MCF 10A (cell line): Measurements from ENCODE around the gene ANKRD60. TPM values are rescaled to one million over a fixed set of nuclear protein-coding genes. Genes with fewer than 3 reads are reported as not detected.

Experiments
- BruUV-seq: library from RNA; stranded (reverse); fragments of 400-500 nt; replicated peaks from 2 replicates; lab custom pipeline; 2021; lab: Mats Ljungman, UMichigan
- CTCF ChIA-PET: fragments of 300-600 bp; sonication (Branson Sonifier 250); formaldehyde crosslinking; extraction: SDS; loops from one replicate; lab custom pipeline; 2021; ENCODE audit warnings: antibody characterized with exemption, inconsistent platforms; lab: Yijun Ruan, JAX
- POLR2A ChIA-PET: fragments of 300-600, 350-650 bp; sonication (Branson Sonifier 250); formaldehyde crosslinking; extraction: SDS; loops from one replicate; lab custom pipeline; 2020; ENCODE audit warnings: antibody characterized with exemption, inconsistent platforms; lab: Yijun Ruan, JAX
- DNase-seq: peaks from one replicate; pipeline ENCODE4 v3.0.0-alpha.2; 2018; ENCODE audit not compliant: unreplicated experiment
- H3K27ac Mint-ChIP-seq: one replicate; pipeline ENCODE4 v1.8.0; 2022; ENCODE audit warnings: mild to moderate bottlenecking, low read depth, mixed read lengths; ENCODE audit not compliant: unreplicated experiment
- H3K27me3 Mint-ChIP-seq: one replicate; pipeline ENCODE4 v1.8.0; 2022; ENCODE audit warnings: mixed read lengths; ENCODE audit not compliant: insufficient read depth, unreplicated experiment
- H3K36me3 Mint-ChIP-seq: one replicate; pipeline ENCODE4 v1.8.0; 2022; ENCODE audit warnings: mild to moderate bottlenecking, moderate library complexity, mixed read lengths; ENCODE audit not compliant: insufficient read depth, unreplicated experiment
- H3K4me1 Mint-ChIP-seq: one replicate; pipeline ENCODE4 v1.8.0; 2022; ENCODE audit warnings: mixed read lengths; ENCODE audit not compliant: insufficient read depth, unreplicated experiment
- H3K4me3 Mint-ChIP-seq: one replicate; pipeline ENCODE4 v1.8.0; 2022; ENCODE audit warnings: mild to moderate bottlenecking, moderate library complexity, mixed read lengths; ENCODE audit not compliant: unreplicated experiment
- H3K9me3 Mint-ChIP-seq: one replicate; pipeline ENCODE4 v1.8.0; 2022; ENCODE audit warnings: mixed read lengths; ENCODE audit not compliant: unreplicated experiment
- CTCF ChIP-seq: fragments of 200-600 bp; IDR thresholded peaks from one replicate; pipeline ENCODE4 v1.8.0; 2022; ENCODE audit warnings: antibody characterized with exemption, mild to moderate bottlenecking; ENCODE audit not compliant: unreplicated experiment
- intact Hi-C: fragments of 100-400 bp; cut with micrococcal nuclease; formaldehyde crosslinking; loops from 2 replicates; pipeline ENCODE4 v1.14.1; 2022
- total RNA-seq: library from RNA; stranded (reverse); gene quantifications from 2 replicates; pipeline ENCODE4 v1.2.3, GENCODE V29; 2022

The ANKRD60 gene
- total RNA-seq, 1 experiment from 2014 or later = not detected

GRCh38 chr20:58224097-58224496 lies 4.4 kb downstream of the ANKRD60 start:
- Mint-ChIP-seq H3K36me3 (no peaks in the 10 kb centered on the region), H3K27ac (no peak overlapping the region), H3K4me1 (no peaks in the 10 kb centered on the region), H3K27me3 (peaks cover 32% of the 10 kb centered on the region), H3K4me3 (no peak overlapping the region), H3K9me3 (peaks cover 3% of the 10 kb centered on the region)
- no peak for TF ChIP-seq CTCF
- BruUV-seq = no TSS peak
- DNase-seq = no peak
- intact Hi-C loops = no loop called here
- ChIA-PET POLR2A (no interaction called here), CTCF (interaction anchor here (0.6 to 1.9 kb wide), 6 partner anchors 10 to 1291 kb away, joined by 3 to 12 read pairs (median 3); no protein-coding TSS in a partner anchor)

- CTCF ChIA-PET = interaction anchor here (0.6 to 1.2 kb wide), 6 partner anchors 12 to 842 kb away, joined by 3 to 6 read pairs (median 3); no protein-coding TSS in a partner anchor
- no TSS peak for BruUV-seq
- Mint-ChIP-seq H3K27me3 (peaks cover 32% of the 10 kb centered on the region), H3K9me3 (peaks cover 7% of the 10 kb centered on the region), H3K4me1 (no peaks in the 10 kb centered on the region), H3K36me3 (peaks cover 4% of the 10 kb centered on the region), H3K4me3 (no peak overlapping the region), H3K27ac (no peak overlapping the region)
- POLR2A ChIA-PET = no interaction called here
- intact Hi-C loops = no loop called here
- TF ChIP-seq CTCF = no peak
- no peak for DNase-seq
Observed at GRCh38 chr20:58223358-58223941, 5.0 kb downstream of the ANKRD60 start.

GRCh38 chr20:58222446-58222845 lies 6.0 kb downstream of the ANKRD60 start:
- no peak for DNase-seq
- intact Hi-C loops = no loop called here
- Mint-ChIP-seq H3K27me3 (peaks cover 32% of the 10 kb centered on the region), H3K4me3 (no peak overlapping the region), H3K4me1 (no peaks in the 10 kb centered on the region), H3K27ac (no peak overlapping the region), H3K9me3 (peaks cover 7% of the 10 kb centered on the region), H3K36me3 (peaks cover 4% of the 10 kb centered on the region)
- TF ChIP-seq CTCF = no peak
- BruUV-seq = no TSS peak
- ChIA-PET POLR2A (interaction anchor here (0.6 kb wide), 1 partner anchor 1848 kb away, joined by 3 read pairs; no protein-coding TSS in a partner anchor), CTCF (interaction anchor here (1.0 to 1.7 kb wide), 4 partner anchors 11 to 841 kb away, joined by 3 to 9 read pairs (median 4); no protein-coding TSS in a partner anchor)

- DNase-seq = peak; percentile 84
- Mint-ChIP-seq H3K9me3 (peaks cover 7% of the 10 kb centered on the region), H3K4me3 (no peak overlapping the region), H3K27me3 (peaks cover 16% of the 10 kb centered on the region), H3K36me3 (peaks cover 4% of the 10 kb centered on the region), H3K27ac (no peak overlapping the region), H3K4me1 (no peaks in the 10 kb centered on the region)
- no TSS peak for BruUV-seq
- intact Hi-C loops = loop anchor here (10.0 kb wide), 1 partner anchor 835 kb away; no protein-coding TSS in a partner anchor
- TF ChIP-seq CTCF = peak; percentile 16
- CTCF ChIA-PET = interaction anchor here (0.6 to 21.7 kb wide), 13 partner anchors 9 to 1236 kb away, joined by 3 to 435 read pairs (median 7); partner anchors contain the start of gene GNAS
- POLR2A ChIA-PET = interaction anchor here (0.8 to 1.2 kb wide), 2 partner anchors 228 to 433 kb away, joined by 3 read pairs; no protein-coding TSS in a partner anchor
Observed at GRCh38 chr20:58219342-58219700, 9.1 kb downstream of the ANKRD60 start.
